Right kidney (tissue), 1 donor: ENCODE data around the gene NAGK.
"Not testable (repeated sequence)": the region's sequence is repeated elsewhere in the genome, so short reads cannot be mapped to it uniquely, and the experiment has no call there.

Source experiments
- DNase-seq: peaks from one replicate; pipeline ENCODE4 v3.0.0-alpha.2; 2016

Gene NAGK

GRCh38 chr2:71064754-71065621 is 3.5 kb upstream of the NAGK start:
- no peak for DNase-seq

- no peak for DNase-seq
Observed at GRCh38 chr2:71066856-71067255, 1.6 kb upstream of the NAGK start.

DNA sequence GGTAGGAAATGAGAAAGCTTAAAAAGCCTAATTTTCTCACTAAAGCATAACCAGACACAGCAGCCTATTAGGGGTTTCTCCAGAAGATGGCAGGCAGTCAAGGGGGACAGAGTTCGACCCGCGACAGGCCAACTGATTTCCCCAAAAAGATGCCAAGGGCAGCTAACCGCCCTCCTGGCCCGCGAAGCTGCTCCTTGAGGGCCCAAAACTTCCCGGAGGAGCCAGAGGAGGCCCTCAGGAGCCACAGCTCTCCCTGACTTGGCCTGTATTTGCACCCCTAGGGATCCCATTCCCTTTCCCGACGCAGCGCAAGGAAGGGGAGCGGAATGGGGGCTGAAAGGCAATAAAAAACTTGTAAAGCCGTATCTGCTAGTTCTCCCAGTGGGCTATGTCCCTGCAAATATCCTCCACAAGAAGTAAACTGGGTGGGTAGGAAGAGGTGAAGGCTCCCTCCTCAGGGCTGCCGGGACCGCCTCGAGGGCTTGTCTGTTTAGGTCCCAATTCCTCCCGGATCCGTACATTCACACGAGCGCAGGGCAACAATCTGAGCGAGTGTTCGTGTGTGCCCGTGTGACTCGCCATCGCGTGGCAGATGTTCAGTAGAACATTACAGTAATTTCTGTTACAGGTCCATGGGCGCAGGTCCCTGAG is 756 bp upstream of the NAGK start:
- no peak for DNase-seq

DNA sequence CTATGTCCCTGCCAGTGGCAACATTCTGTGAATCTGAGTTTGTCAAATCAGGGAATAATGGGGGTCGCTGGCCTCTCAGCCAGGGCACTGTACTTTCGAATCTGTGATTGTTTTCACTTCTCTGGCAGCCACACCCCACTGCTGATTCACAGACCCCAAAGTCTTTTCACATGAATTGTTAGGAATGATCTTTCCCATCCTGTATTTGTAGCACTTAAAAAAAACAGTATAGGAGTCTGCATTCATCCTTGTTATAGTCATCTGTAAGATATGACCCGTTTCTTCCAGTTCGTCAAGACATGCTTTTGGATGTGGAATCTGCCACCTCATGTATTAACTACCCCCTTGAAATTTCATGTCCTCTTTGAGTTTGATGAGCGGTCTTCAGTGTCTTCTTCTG is 928 bp downstream of the NAGK start:
- DNase-seq = no peak

DNA sequence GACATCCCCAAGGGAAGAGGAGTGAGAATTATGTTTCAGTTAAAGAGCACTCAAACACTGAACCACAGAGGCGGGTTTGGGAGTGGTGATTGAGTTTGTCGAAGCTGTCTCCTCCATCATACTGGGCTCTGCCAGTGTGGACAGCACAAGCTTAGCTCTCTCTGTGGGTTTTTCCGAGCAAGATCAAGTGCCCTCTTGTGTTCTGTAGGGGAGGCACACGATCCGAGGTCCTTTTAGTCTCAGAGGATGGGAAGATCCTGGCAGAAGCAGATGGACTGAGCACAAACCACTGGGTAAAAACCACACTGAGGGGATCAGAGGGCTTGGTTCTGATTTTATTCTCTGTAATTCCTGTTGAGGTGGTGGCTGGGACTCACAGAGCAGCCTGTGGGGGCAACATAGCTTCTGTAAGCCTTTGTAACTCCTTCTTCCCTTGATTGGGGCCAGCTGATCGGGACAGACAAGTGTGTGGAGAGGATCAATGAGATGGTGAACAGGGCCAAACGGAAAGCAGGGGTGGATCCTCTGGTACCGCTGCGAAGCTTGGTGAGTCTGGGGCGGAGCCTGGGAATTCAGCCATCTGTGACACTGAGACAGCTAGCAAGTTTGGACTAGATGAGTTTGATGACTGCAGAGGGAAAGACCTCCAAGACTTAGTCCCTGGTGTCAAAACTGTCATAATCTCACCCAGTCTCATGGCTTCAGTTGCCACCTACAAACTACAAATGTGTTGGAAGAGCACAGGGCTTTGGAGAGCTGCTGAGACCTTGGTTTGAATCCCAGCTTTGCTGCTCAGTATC is 2.0 kb downstream of the NAGK start:
- DNase-seq = no peak

DNA sequence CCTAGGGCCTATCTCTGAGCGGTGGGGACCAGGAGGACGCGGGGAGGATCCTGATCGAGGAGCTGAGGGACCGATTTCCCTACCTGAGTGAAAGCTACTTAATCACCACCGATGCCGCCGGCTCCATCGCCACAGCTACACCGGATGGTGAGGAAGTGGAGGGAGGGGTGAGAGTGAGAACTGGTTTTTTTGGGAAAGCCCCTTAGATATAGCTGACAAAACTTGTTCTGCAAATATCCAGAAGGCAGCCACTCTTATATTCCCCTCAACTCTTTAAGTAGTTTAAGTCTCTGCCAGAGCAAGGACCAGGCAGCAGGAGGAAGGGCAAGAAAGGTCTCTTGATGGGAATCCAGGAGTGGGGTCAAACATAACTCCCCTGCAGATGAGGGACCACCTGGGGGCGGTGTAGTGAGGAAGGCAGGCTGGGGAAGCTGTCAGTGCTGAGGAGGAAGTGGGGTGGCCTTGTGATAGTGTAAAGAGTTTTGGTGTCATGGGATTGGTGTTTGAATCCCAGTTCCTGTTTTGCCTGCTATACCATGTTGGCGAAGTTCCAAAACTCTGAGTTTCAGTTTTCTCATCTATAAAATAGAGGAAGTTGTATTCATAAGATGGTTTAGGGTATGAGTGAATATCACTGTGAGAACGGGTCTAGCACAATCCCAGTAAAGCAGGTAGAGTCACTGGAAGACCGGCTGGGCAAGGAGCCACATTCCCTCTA is 3.4 kb downstream of the NAGK start:
- DNase-seq = no peak

- no peak for DNase-seq
Observed at GRCh38 chr2:71072492-71072891, 4.0 kb downstream of the NAGK start.

DNA sequence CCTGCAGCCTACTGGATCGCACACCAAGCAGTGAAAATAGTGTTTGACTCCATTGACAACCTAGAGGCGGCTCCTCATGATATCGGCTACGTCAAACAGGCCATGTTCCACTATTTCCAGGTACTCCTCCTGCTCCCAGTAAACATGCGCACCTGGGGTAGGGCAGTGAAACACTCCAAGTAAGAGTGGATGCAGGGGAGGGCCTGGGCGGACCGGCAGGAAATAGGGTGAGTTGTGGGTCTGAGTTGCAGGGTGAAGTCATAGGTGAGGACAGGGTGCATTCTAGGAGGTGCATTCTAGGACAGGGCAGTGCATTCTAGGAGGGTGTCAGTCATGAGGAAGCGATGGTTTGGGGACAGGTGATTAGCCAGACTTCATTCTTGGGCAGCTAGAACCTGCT is 5.0 kb downstream of the NAGK start:
- no peak for DNase-seq

DNA sequence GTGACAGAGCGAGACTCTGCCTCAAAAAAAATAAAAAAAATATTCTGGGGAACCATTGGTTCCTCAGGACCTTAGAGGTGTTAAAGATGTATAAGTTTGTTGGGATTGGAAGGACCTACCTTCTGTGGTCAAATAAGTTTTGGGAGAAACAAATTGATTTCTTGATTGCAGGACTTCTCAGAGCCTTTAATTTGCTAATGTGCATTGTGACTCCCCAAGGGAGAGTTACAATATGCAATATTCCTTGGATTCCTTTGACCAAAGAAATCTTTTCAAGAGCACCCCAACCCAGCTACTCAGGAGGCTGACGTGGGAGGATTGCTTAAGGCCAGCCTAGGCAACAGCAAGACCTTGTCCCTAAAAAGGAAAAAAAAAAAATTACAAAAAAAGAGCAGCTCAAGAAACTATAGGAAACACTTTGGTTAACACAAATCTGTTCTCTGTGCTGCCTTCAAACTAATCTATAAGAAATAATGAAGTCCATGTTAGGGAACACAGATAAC is 6.5 kb downstream of the NAGK start:
- no peak for DNase-seq

DNA sequence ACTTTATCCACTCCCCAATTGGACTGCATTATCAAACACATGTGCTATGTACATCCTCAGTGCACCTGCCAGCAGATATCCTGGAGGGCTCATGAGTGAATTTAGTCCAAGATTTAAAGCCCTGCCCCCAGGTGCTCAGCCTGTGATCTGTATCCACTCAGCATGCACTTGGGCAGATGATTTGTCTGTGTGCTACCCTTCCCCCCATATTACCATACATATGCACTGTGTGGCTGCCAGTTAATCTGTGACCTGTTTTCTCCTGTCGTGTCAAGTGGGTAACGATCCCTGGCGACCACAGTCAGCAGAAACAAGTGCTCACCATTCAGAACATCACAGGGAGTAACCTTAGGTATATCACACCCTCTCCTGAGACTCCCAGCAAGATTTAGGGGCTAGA is 10.2 kb downstream of the NAGK start:
- no peak for DNase-seq

GRCh38 chr2:71082402-71083252 is 14.2 kb downstream of the NAGK start:
- no peak for DNase-seq

GRCh38 chr2:71083297-71083696 is 14.8 kb downstream of the NAGK start:
- not testable (repeated sequence) for DNase-seq

DNA sequence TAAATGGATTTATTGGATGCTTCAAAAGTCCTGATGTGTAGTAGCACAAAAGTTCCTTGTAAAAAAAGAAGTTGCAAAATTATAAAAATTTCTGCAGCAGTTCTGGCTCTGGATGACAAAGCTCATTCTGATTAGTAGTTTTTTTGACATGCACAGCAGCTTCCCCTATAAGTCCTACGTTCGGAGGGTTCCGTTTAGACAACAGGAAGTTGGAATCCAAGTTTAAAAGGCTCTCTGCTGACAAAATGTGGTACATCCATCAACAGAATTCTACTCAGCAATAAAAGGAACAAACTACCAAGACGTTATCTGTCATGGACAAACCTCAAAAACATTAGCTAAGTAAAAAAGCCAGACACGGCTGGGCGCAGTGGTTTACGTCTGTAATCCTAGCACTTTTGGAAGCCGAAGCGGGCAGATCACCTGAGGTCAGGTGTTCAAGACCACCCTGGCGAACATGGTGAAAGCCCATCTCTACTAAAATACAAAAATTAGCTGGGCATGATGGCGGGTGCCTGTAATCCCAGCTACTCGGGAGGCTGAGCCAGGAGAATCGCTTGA is 15.4 kb downstream of the NAGK start:
- not testable (repeated sequence) for DNase-seq

DNA sequence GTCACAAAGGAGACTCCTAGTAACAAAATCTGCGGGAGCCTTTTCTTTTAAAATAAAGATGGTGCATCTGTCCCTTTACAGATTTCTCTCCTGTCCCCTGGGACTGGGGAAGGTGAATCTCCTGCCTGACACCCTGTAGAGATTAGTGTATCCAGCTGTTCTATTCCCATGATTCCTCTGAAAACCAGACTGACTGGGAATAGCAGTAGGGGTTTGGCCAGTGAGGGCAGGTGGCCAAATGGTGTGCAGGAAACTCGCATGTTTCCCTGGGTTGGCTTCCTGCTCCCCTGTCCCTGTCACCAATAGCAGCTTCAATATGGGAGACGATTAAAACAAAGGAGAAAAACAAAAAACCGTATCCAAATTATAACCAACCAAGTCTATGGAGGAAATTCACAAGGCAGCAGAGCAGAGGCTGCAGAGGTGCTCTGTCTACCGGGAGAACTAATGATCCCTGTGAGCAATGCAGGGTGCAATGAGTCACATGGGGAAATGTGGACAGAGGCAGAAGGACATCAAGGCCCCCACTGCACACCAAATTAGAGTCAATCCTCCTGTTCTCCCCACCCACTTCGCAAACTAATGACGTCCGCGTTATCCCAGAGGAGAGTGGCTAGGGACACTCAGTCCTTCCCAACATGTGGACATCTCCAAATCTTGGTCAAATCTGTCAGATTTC is 17.0 kb downstream of the NAGK start:
- not testable (repeated sequence) for DNase-seq

GRCh38 chr2:71089475-71089874 is 21.0 kb downstream of the NAGK start:
- DNase-seq = not testable (repeated sequence)

DNA sequence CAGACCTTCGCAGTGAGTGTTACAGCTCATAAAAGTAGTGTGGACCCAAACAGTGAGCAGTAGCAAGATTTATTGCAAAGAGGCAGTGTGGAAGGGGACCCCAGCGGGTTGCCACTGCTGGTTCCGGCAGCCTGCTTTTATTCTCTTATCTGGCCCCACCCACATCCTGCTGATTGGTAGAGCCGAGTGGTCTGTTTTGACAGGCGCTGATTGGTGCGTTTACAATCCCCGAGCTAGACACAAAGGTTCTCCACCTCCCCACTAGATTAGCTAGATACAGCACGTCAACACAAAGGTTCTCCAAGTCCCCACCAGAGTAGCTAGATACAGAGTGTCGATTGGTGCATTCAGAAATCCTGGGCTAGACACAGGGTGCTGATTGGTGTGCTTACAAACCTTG is 23.4 kb downstream of the NAGK start:
- DNase-seq = not testable (repeated sequence)

DNA sequence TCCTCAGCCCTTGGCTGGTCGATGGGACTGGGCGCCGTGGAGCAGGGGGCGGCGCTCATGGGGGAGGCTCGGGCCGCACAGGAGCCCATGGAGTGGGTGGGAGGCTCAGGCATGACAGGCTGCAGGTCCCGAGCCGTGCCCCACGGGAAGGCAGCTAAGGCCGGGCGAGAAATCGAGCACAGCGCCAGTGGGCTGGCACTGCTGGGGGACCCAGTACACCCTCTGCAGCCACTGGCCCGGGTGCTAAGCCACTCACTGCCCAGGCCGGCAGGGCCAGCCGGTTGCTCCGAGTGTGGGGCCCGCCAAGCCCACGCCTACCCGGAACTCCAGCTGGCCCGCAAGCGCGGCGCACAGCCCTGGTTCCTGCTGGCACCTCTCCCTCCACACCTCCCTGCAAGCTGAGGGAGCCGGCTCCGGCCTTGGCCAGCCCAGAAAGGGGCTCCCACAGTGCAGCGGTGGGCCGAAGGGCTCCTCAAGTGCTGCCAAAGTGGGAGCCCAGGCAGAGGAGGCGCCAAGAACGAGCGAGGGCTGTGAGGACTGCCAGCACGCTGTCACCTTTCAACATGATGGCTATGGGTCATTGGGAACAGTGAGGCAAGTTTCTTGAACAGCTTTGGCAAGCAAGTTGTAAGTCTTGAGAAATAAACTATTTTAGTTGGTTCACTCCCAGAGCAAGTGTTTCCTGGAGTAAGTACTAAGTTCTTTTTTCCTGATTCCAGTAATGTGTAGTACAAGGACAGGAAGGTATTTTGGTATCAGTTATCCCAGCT is 24.2 kb downstream of the NAGK start:
- DNase-seq = not testable (repeated sequence)

DNA sequence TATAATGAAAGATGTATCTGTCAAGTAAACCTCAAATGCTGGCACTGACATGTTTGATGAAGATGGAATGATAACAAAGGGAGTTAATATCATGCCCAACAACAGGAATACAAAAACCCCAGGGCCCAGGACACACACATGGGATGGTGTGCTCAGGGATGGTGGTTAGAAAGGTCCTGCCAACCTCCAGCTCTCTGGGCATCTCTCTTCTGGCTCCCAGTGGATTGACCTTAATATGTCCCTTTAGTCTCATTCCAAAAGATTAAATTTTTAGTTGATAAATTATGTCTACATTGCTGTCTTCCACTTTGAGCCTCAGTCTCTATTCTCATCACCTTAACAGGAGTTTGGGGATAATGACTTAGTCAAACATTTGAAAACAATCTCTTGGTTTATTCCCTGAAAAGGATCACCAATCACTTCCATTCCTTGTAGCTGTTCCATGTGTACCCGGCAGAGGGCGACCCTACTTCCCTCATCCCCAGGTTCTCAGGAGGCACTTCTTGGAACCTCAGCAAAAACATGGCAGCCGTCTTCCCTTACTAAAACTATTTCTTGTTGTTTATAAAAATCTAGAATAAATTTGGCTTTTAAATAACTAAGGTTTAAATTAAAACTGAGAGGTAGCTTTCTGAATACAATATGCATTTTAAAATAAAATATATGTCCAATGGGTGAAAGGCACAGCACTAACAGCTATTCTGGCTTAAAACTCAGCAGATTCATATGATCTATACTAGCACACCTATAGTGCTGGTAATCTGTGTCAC is 31.9 kb downstream of the NAGK start:
- no peak for DNase-seq

- DNase-seq = no peak
Observed at GRCh38 chr2:71101656-71102055, 33.2 kb downstream of the NAGK start.
